SU-DHL-6 (cell line): Measurements from ENCODE around the gene NBEA.

Experiments used
- CTCF ChIP-seq: fragments of 200-600 bp; sonication (generic); IDR thresholded peaks from one replicate; pipeline ENCODE4 v1.5.1; 2017; ENCODE audit warnings: antibody characterized with exemption, mild to moderate bottlenecking, low read length, moderate library complexity; ENCODE audit not compliant: insufficient read depth, poor library complexity, severe bottlenecking
- EZH2phosphoT487 ChIP-seq: fragments of 200-600 bp; sonication (generic), shearing (Covaris generic); conservative IDR thresholded peaks from 2 replicates; pipeline ENCODE4 v1.6.1; 2018; ENCODE audit warnings: mild to moderate bottlenecking, antibody characterized with exemption, low read length, moderate library complexity, mixed read lengths

GRCh38 chr13:35025314-35025713 lies 83.2 kb downstream of the NBEA start:
- no peak for TF ChIP-seq CTCF
- no peak for TF ChIP-seq EZH2phosphoT487
